HL-60 (cell line): Measurements from ENCODE around the gene TBXAS1.
A peak's percentile ranks its signal among the peaks of the same experiment; 100 is the strongest.

Experiments
- GABPA ChIP-seq: IDR thresholded peaks from 2 replicates; pipeline ENCODE4 v1.6.1; 2012; ENCODE audit warnings: low read depth
- POLR2AphosphoS5 ChIP-seq: IDR thresholded peaks from 2 replicates; pipeline ENCODE4 v1.6.1; 2012; ENCODE audit warnings: low read depth
- REST ChIP-seq: IDR thresholded peaks from 2 replicates; pipeline ENCODE4 v1.6.1; 2012; ENCODE audit warnings: low read depth; ENCODE audit not compliant: insufficient replicate concordance
- SPI1 ChIP-seq: IDR thresholded peaks from 2 replicates; pipeline ENCODE4 v1.6.1; 2012; ENCODE audit warnings: low read depth, mild to moderate bottlenecking, borderline replicate concordance
- TF ChIP-seq, protein P1 (sequence below): IDR thresholded peaks from one replicate; pipeline ENCODE4 v1.5.1; 2011; ENCODE audit warnings: low read length, control low read depth, inconsistent platforms; ENCODE audit not compliant: insufficient read depth

DNA sequence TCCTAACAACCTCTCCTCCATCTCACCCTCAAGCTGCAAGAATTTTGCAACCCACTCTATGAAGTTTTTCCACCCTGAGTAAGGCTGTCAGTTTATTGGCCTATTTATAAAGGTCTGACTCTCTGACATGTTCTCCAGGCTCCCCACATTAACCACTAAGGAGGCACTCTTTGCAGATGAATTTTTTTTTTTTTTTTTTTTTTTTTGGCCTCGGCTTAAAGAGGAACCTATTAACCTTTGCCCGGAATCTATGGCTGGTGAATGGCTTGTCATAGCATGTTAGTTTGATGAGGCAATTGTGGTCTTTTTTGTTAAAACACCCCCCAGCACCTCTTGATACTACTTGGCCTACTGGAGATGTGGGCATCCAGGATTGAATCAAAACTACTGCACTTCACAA, 57.1 kb downstream of the TBXAS1 start:
- TF ChIP-seq, protein P1, sequence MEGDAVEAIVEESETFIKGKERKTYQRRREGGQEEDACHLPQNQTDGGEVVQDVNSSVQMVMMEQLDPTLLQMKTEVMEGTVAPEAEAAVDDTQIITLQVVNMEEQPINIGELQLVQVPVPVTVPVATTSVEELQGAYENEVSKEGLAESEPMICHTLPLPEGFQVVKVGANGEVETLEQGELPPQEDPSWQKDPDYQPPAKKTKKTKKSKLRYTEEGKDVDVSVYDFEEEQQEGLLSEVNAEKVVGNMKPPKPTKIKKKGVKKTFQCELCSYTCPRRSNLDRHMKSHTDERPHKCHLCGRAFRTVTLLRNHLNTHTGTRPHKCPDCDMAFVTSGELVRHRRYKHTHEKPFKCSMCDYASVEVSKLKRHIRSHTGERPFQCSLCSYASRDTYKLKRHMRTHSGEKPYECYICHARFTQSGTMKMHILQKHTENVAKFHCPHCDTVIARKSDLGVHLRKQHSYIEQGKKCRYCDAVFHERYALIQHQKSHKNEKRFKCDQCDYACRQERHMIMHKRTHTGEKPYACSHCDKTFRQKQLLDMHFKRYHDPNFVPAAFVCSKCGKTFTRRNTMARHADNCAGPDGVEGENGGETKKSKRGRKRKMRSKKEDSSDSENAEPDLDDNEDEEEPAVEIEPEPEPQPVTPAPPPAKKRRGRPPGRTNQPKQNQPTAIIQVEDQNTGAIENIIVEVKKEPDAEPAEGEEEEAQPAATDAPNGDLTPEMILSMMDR: no peak
- 0 out of 2 replicates have a peak, but pooled peaks have one; percentile 28 for TF ChIP-seq POLR2AphosphoS5
- no peak for TF ChIP-seq REST
- TF ChIP-seq GABPA: no peak
- no peak for TF ChIP-seq SPI1
